K562 (cell line): ENCODE data around the gene ACER3. TPM values are rescaled to one million over a fixed set of nuclear protein-coding genes. Genes with fewer than 3 reads are reported as not detected.
A peak's percentile ranks its signal among the peaks of the same experiment; 100 is the strongest.

Source experiments
- CTBP1 ChIP-seq: fragments of 450-650 bp; IDR thresholded peaks from 2 replicates; pipeline ENCODE4 v1.6.1; 2016; ENCODE audit warnings: borderline replicate concordance
- CTCF ChIP-seq, 3 experiments: IDR thresholded peaks in 2 of 3; conservative IDR thresholded peaks in 1 of 3; 2 replicates each; pipeline ENCODE4 v1.5.1; 2011 to 2012; ENCODE audit warnings: low read length in 3 of 3, mild to moderate bottlenecking in 3 of 3, control low read depth in 2 of 3, improper control_type of control experiment in 1 of 3, inconsistent platforms in 1 of 3, low read depth in 1 of 3, mixed read lengths in 1 of 3, moderate library complexity in 1 of 3; ENCODE audit not compliant: insufficient read depth in 2 of 3
- FOXJ2 ChIP-seq: fragments of 200-800 bp; sonication (Bioruptor generic); IDR thresholded peaks from 2 replicates; pipeline ENCODE4 v1.6.1; 2016; ENCODE audit warnings: missing genetic modification characterization, missing compliant biosample characterization
- HLTF ChIP-seq: fragments of 450-650 bp; IDR thresholded peaks from 2 replicates; pipeline ENCODE4 v1.6.1; 2016
- HMBOX1 ChIP-seq: sonication (generic); IDR thresholded peaks from 2 replicates; pipeline ENCODE4 v1.6.1; 2016
- HMGN3 ChIP-seq: IDR thresholded peaks from 2 replicates; pipeline ENCODE4 v1.6.1; 2011; ENCODE audit warnings: borderline replicate concordance, low read depth, mild to moderate bottlenecking, mixed read lengths, low read length; ENCODE audit not compliant: insufficient read length; ENCODE audit errors: extremely low read depth
- HNRNPL ChIP-seq: fragments of 200-400 bp; formaldehyde crosslinking; IDR thresholded peaks from 2 replicates; pipeline ENCODE4 v1.6.1; 2017; ENCODE audit warnings: low read depth, mild to moderate bottlenecking, low read length
- MAX ChIP-seq: sonication (generic); formaldehyde crosslinking; IDR thresholded peaks from 2 replicates; pipeline ENCODE4 v1.9.0; 2022; ENCODE audit warnings: mild to moderate bottlenecking, missing genetic modification reagents
- RBM22 ChIP-seq: fragments of 200-400 bp; formaldehyde crosslinking; IDR thresholded peaks from 2 replicates; pipeline ENCODE4 v1.6.1; 2018; ENCODE audit warnings: low read length, low read depth; ENCODE audit not compliant: poor library complexity, severe bottlenecking
- RFX1 ChIP-seq: fragments of 450-650 bp; IDR thresholded peaks from 2 replicates; pipeline ENCODE4 v1.6.1; 2016; ENCODE audit warnings: mild to moderate bottlenecking, moderate library complexity
- SMAD3 ChIP-seq: fragments of 450-650 bp; formaldehyde crosslinking; conservative IDR thresholded peaks from 2 replicates; pipeline ENCODE4 v1.4.0; 2020; ENCODE audit warnings: mild to moderate bottlenecking
- STAT5A ChIP-seq: IDR thresholded peaks from 2 replicates; pipeline ENCODE4 v1.6.1; 2012; ENCODE audit warnings: low read length, inconsistent platforms, borderline replicate concordance
- TAL1 ChIP-seq: fragments of 450-650 bp; IDR thresholded peaks from 2 replicates; pipeline ENCODE4 v1.6.1; 2016; ENCODE audit warnings: mild to moderate bottlenecking
- XRCC4 ChIP-seq: IDR thresholded peaks from one replicate; pipeline ENCODE4 v1.6.1; 2011; ENCODE audit not compliant: insufficient read depth, insufficient read length; ENCODE audit errors: extremely low read depth
- ZKSCAN1 ChIP-seq: fragments of 150-350 bp; IDR thresholded peaks from 2 replicates; pipeline ENCODE4 v1.6.1; 2016; ENCODE audit warnings: low read depth, low read length
- ZNF121 ChIP-seq: sonication (generic); formaldehyde crosslinking; conservative IDR thresholded peaks from 2 replicates; pipeline ENCODE4 v1.8.0; 2022; ENCODE audit warnings: missing genetic modification reagents
- ZNF589 ChIP-seq: fragments of 200-800 bp; sonication (Bioruptor generic); IDR thresholded peaks from 2 replicates; pipeline ENCODE4 v1.6.1; 2016; ENCODE audit warnings: low read depth, missing genetic modification characterization, missing compliant biosample characterization
- polyA plus RNA-seq, 8 experiments: library from polyadenylated mRNA; depleted of rRNA in 4 of 8; stranded (reverse) in 5 of 8; unstranded in 3 of 8; fragments of >200 nt; fragmentation: Nextera tagmentation in 2 of 8; fragmentation: Illumina TruSeq in 1 of 8; extraction: Ambion mirVana in 2 of 8; extraction: Trizol in 1 of 8; gene quantifications; 2 replicates each; pipeline versions ENCODE4 v1.2.1 to v1.2.3, GENCODE V29; 2011 to 2014; ENCODE audit warnings: inconsistent platforms in 1 of 8, missing spikeins in 1 of 8
- total RNA-seq, 7 experiments: library from RNA; depleted of rRNA in 6 of 7; stranded (reverse); fragments of >200 nt in 6 of 7; fragmentation: Illumina TruSeq in 2 of 7; extraction: Trizol in 2 of 7; gene quantifications; 2 replicates each; pipeline versions ENCODE4 v1.2.1 to v1.2.3, GENCODE V29; 2011 to 2021; ENCODE audit warnings: low replicate concordance in 1 of 7
- TF ChIP-seq, protein P1 (sequence below): sonication (generic); formaldehyde crosslinking; IDR thresholded peaks from 2 replicates; pipeline ENCODE4 v1.8.1; 2022; ENCODE audit warnings: missing genetic modification reagents
- TF ChIP-seq, protein P2 (sequence below): fragments of 200-800 bp; sonication (Bioruptor generic); IDR thresholded peaks from 2 replicates; pipeline ENCODE4 v1.6.1; 2017; ENCODE audit warnings: missing genetic modification characterization, missing compliant biosample characterization
- TF ChIP-seq, protein P3 (sequence below), 2 experiments: fragments of 450-650 bp; conservative IDR thresholded peaks; 2 replicates each; pipeline ENCODE4 v1.6.1; 2017; ENCODE audit warnings: mild to moderate bottlenecking in 2 of 2, moderate library complexity in 2 of 2

ACER3 gene
- total and polyA plus RNA-seq, 9 of the 15 experiments (the other 6 are each of a cell fraction or from before 2014, with no cell fraction given) = 2.0 to 23.8 (median 9.5) TPM

DNA sequence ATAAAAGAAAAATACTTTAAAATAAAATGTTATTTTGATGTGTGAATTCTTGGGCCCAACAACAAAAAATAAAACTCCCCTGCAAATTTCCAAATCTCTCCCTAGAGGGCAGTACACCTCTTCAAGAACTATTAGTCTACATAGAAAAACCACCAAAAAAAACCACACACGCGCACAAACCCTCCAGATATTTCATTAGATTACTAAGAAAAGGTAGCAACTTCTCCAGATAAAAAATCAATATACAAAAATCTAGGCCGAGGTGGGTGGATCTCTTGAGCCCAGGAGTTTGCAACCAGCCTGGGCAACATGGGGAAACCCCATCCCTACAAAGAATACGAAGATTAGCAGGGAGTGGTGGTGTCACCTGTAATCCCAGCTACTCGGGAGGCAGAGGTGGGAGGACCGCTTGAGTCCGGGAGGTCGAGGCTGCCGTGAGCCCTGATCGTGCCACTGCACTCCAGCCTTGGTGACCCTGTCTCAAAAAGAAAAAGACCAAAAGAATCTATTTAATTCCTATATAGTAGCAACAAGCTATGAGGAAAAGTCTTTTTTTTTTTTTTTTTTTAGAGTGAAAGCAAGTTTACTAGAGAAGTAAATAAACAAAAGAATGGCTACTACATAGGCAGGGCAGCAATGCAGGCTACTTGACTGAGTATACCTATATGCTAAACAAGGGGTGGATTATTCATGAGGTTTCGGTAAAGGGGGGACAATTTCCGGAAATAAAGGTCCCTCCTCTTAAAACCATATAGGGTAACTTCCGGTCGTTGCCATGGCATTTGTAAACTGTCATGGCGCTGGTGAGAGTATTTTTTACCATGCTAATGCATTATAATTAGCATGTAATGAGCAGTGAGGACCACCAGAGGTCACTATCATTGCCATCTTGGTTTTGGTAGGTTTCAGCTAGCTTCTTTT is 186.5 kb downstream of the ACER3 start (continued):
- TF ChIP-seq MAX (CRISPR knock-in tag) (no peak), ZNF121 (no peak), RFX1 (peak; percentile 97), HLTF (no peak), HNRNPL (no peak), HMBOX1 (no peak), SMAD3 (no peak), CTBP1 (no peak), TAL1 (no peak), CTCF (IDR thresholded peaks at IDR 0.05 in 2 of 3, conservative IDR thresholded peaks at IDR 0.05 in 1 of 3; ENCODE audit: insufficient read depth in 2 of 3, low read depth in 1 of 3, low read length in 3 of 3) (peak; percentile 65 to 90 (median 69)), HMGN3 (no peak), STAT5A (no peak), ZKSCAN1 (no peak), FOXJ2 (tag) (0 out of 2 replicates have a peak, but pooled peaks have one; percentile 50), ZNF589 (CRISPR knock-in tag) (no peak), XRCC4 (no peak), RBM22 (no peak)
- TF ChIP-seq, protein P1, sequence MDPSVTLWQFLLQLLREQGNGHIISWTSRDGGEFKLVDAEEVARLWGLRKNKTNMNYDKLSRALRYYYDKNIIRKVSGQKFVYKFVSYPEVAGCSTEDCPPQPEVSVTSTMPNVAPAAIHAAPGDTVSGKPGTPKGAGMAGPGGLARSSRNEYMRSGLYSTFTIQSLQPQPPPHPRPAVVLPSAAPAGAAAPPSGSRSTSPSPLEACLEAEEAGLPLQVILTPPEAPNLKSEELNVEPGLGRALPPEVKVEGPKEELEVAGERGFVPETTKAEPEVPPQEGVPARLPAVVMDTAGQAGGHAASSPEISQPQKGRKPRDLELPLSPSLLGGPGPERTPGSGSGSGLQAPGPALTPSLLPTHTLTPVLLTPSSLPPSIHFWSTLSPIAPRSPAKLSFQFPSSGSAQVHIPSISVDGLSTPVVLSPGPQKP (CRISPR knock-in tag) = peak; percentile 96; the same call in 1 of the 2 replicates
- TF ChIP-seq, protein P2, sequence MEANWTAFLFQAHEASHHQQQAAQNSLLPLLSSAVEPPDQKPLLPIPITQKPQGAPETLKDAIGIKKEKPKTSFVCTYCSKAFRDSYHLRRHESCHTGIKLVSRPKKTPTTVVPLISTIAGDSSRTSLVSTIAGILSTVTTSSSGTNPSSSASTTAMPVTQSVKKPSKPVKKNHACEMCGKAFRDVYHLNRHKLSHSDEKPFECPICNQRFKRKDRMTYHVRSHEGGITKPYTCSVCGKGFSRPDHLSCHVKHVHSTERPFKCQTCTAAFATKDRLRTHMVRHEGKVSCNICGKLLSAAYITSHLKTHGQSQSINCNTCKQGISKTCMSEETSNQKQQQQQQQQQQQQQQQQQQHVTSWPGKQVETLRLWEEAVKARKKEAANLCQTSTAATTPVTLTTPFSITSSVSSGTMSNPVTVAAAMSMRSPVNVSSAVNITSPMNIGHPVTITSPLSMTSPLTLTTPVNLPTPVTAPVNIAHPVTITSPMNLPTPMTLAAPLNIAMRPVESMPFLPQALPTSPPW (CRISPR knock-in tag) = peak; percentile 92
- TF ChIP-seq, protein P3, sequence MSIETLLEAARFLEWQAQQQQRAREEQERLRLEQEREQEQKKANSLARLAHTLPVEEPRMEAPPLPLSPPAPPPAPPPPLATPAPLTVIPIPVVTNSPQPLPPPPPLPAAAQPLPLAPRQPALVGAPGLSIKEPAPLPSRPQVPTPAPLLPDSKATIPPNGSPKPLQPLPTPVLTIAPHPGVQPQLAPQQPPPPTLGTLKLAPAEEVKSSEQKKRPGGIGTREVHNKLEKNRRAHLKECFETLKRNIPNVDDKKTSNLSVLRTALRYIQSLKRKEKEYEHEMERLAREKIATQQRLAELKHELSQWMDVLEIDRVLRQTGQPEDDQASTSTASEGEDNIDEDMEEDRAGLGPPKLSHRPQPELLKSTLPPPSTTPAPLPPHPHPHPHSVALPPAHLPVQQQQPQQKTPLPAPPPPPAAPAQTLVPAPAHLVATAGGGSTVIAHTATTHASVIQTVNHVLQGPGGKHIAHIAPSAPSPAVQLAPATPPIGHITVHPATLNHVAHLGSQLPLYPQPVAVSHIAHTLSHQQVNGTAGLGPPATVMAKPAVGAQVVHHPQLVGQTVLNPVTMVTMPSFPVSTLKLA (conservative IDR thresholded peaks at IDR 0.05) = peak in 1 of 2 experiments; percentile 43; a peak in 1 of 4 replicates
